ENCODE measurements around the gene SIX5.

The SIX5 gene

DNA sequence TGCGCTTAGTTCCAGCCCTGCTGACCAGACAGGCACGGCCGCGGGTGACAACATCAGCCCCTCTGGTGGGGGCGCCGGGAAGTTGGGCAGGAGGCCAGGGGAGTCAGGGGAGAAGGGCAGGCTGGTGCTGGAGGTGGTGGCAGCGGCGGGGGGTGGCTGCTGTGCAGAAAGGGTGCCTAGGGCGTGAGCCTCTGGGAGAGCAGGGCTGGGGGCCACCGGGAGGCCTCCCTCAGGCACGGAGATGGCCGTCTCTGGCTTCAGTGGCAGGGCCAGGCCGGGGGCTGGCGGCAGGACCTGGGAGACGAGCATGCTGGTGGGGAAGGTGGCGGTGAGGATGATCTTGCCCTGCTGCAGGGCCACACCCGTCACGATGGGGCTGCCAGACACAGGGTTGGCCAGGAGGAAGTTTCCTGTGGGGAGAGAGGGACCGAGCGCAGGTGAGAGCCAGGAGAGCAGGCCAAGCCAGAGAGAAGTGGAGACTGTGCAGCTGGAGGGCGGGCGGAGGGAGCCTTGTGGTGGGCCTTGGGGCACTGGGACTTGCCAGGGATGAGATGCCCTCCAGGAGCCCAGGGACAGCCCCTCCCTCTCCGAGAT lies 3.3 kb downstream of the SIX5 start:
- H3K4me1 ChIP-seq (ENCODE audit: control insufficient read depth, insufficient read depth, low read length): peaks cover 45% of the 10 kb centered on the region
- no peaks in the 10 kb centered on the region for H3K36me3 ChIP-seq (ENCODE audit: control insufficient read depth, insufficient read depth, low read length)
- H3K4me3 ChIP-seq (ENCODE audit: low read depth, low read length): no peak overlapping the region
- no peaks in the 10 kb centered on the region for H3K9me3 ChIP-seq (ENCODE audit: control insufficient read depth, insufficient read depth, low read depth, low read length)
- no peak overlapping the region for H3K27ac ChIP-seq (ENCODE audit: low read depth, low read length)
- no peaks in the 10 kb centered on the region for H3K27me3 ChIP-seq (ENCODE audit: control insufficient read depth, insufficient read depth, low read length)
- H3K9ac ChIP-seq (ENCODE audit: low read length): peak overlapping the region; percentile 14

GRCh38 chr19:45764945-45765701 lies 3.9 kb downstream of the SIX5 start:
- H3K4me1 ChIP-seq (ENCODE audit: control insufficient read depth, insufficient read depth, low read length): peaks cover 45% of the 10 kb centered on the region
- H3K27me3 ChIP-seq (ENCODE audit: control insufficient read depth, insufficient read depth, low read length): no peaks in the 10 kb centered on the region
- 0 out of 2 replicates have a peak overlapping the region, but pooled peaks have one; percentile 20 for H3K27ac ChIP-seq (ENCODE audit: low read depth, low read length)
- H3K9me3 ChIP-seq (ENCODE audit: control insufficient read depth, insufficient read depth, low read depth, low read length): no peaks in the 10 kb centered on the region
- H3K36me3 ChIP-seq (ENCODE audit: control insufficient read depth, insufficient read depth, low read length): no peaks in the 10 kb centered on the region
- H3K4me3 ChIP-seq (ENCODE audit: low read depth, low read length): 0 out of 2 replicates have a peak overlapping the region, but pooled peaks have one; percentile 11
- H3K9ac ChIP-seq (ENCODE audit: low read length): peak overlapping the region; percentile 14

GRCh38 chr19:45764475-45764874 lies 4.6 kb downstream of the SIX5 start:
- Histone ChIP-seq H3K36me3 (ENCODE audit: control insufficient read depth, insufficient read depth, low read length) (no peaks in the 10 kb centered on the region), H3K9ac (ENCODE audit: low read length) (no peak overlapping the region), H3K4me3 (ENCODE audit: low read depth, low read length) (no peak overlapping the region), H3K4me1 (ENCODE audit: control insufficient read depth, insufficient read depth, low read length) (peaks cover 45% of the 10 kb centered on the region), H3K27ac (ENCODE audit: low read depth, low read length) (no peak overlapping the region), H3K9me3 (ENCODE audit: control insufficient read depth, insufficient read depth, low read depth, low read length) (no peaks in the 10 kb centered on the region), H3K27me3 (ENCODE audit: control insufficient read depth, insufficient read depth, low read length) (no peaks in the 10 kb centered on the region)

- Histone ChIP-seq H3K36me3 (ENCODE audit: control insufficient read depth, insufficient read depth, low read length) (no peaks in the 10 kb centered on the region), H3K9ac (ENCODE audit: low read length) (no peak overlapping the region), H3K9me3 (ENCODE audit: control insufficient read depth, insufficient read depth, low read depth, low read length) (no peaks in the 10 kb centered on the region), H3K4me1 (ENCODE audit: control insufficient read depth, insufficient read depth, low read length) (peaks cover 45% of the 10 kb centered on the region), H3K27ac (ENCODE audit: low read depth, low read length) (no peak overlapping the region), H3K4me3 (ENCODE audit: low read depth, low read length) (no peak overlapping the region), H3K27me3 (ENCODE audit: control insufficient read depth, insufficient read depth, low read length) (no peaks in the 10 kb centered on the region; the same call in 1 of the 2 replicates)
Measured at GRCh38 chr19:45763691-45764294, 5.3 kb downstream of the SIX5 start.

GRCh38 chr19:45762870-45763631 lies 6.0 kb downstream of the SIX5 start:
- Histone ChIP-seq H3K4me3 (ENCODE audit: low read depth, low read length) (no peak overlapping the region), H3K27me3 (ENCODE audit: control insufficient read depth, insufficient read depth, low read length) (no peaks in the 10 kb centered on the region; the same call in 1 of the 2 replicates), H3K9me3 (ENCODE audit: control insufficient read depth, insufficient read depth, low read depth, low read length) (no peaks in the 10 kb centered on the region), H3K36me3 (ENCODE audit: control insufficient read depth, insufficient read depth, low read length) (no peaks in the 10 kb centered on the region), H3K4me1 (ENCODE audit: control insufficient read depth, insufficient read depth, low read length) (peaks cover 45% of the 10 kb centered on the region), H3K27ac (ENCODE audit: low read depth, low read length) (no peak overlapping the region), H3K9ac (ENCODE audit: low read length) (no peak overlapping the region)

GRCh38 chr19:45761714-45762113 lies 7.3 kb downstream of the SIX5 start:
- H3K4me3 ChIP-seq (ENCODE audit: low read depth, low read length): no peak overlapping the region

DNA sequence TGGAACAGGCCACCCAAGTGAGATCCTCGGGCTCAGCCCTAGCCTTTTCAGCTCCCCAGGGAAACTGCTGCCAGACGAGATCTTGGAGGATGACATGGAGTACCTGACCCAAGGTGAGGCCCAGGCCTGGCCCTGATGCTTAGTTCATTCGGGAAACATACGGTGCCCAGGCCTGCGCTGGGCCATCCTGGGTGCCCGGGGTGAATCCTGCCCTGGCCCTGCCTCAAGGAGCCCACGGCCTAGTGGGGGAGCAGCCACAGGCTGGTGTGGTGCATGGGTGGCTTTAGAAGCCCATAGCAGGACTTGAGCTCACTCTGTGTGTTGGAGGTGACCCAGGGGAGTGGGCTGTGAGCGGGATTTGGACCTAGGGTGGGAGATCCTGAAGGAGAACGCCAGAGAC lies 10.1 kb downstream of the SIX5 start:
- no peaks in the 10 kb centered on the region for H3K9me3 ChIP-seq (ENCODE audit: control insufficient read depth, insufficient read depth, low read depth, low read length)
- no peak overlapping the region for H3K4me3 ChIP-seq (ENCODE audit: low read depth, low read length)
- H3K36me3 ChIP-seq (ENCODE audit: control insufficient read depth, insufficient read depth, low read length): no peaks in the 10 kb centered on the region
- no peak overlapping the region for H3K9ac ChIP-seq (ENCODE audit: low read length)
- no peak overlapping the region for H3K27ac ChIP-seq (ENCODE audit: low read depth, low read length)
- peaks cover 12% of the 10 kb centered on the region for H3K4me1 ChIP-seq (ENCODE audit: control insufficient read depth, insufficient read depth, low read length)
- no peaks in the 10 kb centered on the region; the same call in 1 of the 2 replicates for H3K27me3 ChIP-seq (ENCODE audit: control insufficient read depth, insufficient read depth, low read length)

More at GRCh38 chr19:45761714-45762113, 7.3 kb downstream of the SIX5 start:
- Histone ChIP-seq H3K9me3 (ENCODE audit: control insufficient read depth, insufficient read depth, low read depth, low read length) (no peaks in the 10 kb centered on the region), H3K27me3 (ENCODE audit: control insufficient read depth, insufficient read depth, low read length) (no peaks in the 10 kb centered on the region; the same call in 1 of the 2 replicates), H3K4me1 (ENCODE audit: control insufficient read depth, insufficient read depth, low read length) (peaks cover 40% of the 10 kb centered on the region), H3K9ac (ENCODE audit: low read length) (no peak overlapping the region), H3K27ac (ENCODE audit: low read depth, low read length) (no peak overlapping the region), H3K36me3 (ENCODE audit: control insufficient read depth, insufficient read depth, low read length) (no peaks in the 10 kb centered on the region)

GRCh38 chr19:45757695-45758094 lies 11.4 kb downstream of the SIX5 start:
- Histone ChIP-seq H3K4me3 (ENCODE audit: low read depth, low read length) (no peak overlapping the region), H3K9ac (ENCODE audit: low read length) (no peak overlapping the region), H3K27ac (ENCODE audit: low read depth, low read length) (no peak overlapping the region), H3K4me1 (ENCODE audit: control insufficient read depth, insufficient read depth, low read length) (peaks cover 3% of the 10 kb centered on the region; the same call in 1 of the 2 replicates), H3K36me3 (ENCODE audit: control insufficient read depth, insufficient read depth, low read length) (no peaks in the 10 kb centered on the region), H3K9me3 (ENCODE audit: control insufficient read depth, insufficient read depth, low read depth, low read length) (no peaks in the 10 kb centered on the region), H3K27me3 (ENCODE audit: control insufficient read depth, insufficient read depth, low read length) (no peaks in the 10 kb centered on the region; the same call in 1 of the 2 replicates)

GRCh38 chr19:45754323-45754722 lies 14.7 kb downstream of the SIX5 start:
- H3K27ac ChIP-seq (ENCODE audit: low read depth, low read length): no peak overlapping the region
- H3K9me3 ChIP-seq (ENCODE audit: control insufficient read depth, insufficient read depth, low read depth, low read length): no peaks in the 10 kb centered on the region
- no peak overlapping the region for H3K9ac ChIP-seq (ENCODE audit: low read length)
- no peak overlapping the region for H3K4me3 ChIP-seq (ENCODE audit: low read depth, low read length)
- H3K36me3 ChIP-seq (ENCODE audit: control insufficient read depth, insufficient read depth, low read length): no peaks in the 10 kb centered on the region
- H3K27me3 ChIP-seq (ENCODE audit: control insufficient read depth, insufficient read depth, low read length): no peaks in the 10 kb centered on the region; the same call in 1 of the 2 replicates
- no peaks in the 10 kb centered on the region for H3K4me1 ChIP-seq (ENCODE audit: control insufficient read depth, insufficient read depth, low read length)

DNA sequence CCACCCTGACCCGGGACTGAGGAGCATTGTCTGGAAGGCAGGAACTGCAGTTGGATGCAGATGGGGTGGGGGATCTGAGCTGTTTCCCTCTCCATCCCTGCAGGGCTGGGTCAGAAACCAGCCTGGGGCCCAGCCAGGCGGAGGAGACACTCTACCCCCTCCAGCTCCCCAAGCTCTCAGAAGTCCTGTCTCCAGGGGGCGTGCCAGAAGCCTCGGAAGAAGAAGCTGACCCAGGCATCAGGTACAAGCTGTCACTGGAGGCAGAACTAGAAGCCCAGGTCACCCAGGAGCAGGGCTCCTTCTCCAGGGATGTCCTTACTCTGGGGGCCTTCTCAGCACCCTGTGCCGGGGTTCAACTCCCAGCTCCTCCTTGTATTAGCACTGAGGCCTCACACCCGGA lies 15.5 kb downstream of the SIX5 start:
- Histone ChIP-seq H3K9ac (ENCODE audit: low read length) (no peak overlapping the region), H3K27ac (ENCODE audit: low read depth, low read length) (no peak overlapping the region), H3K9me3 (ENCODE audit: control insufficient read depth, insufficient read depth, low read depth, low read length) (no peaks in the 10 kb centered on the region)

More for the DNA sequence above, 15.5 kb downstream of the SIX5 start:
- H3K36me3 ChIP-seq (ENCODE audit: control insufficient read depth, insufficient read depth, low read length): no peaks in the 10 kb centered on the region
- H3K4me3 ChIP-seq (ENCODE audit: low read depth, low read length): no peak overlapping the region
- H3K27me3 ChIP-seq (ENCODE audit: control insufficient read depth, insufficient read depth, low read length): no peaks in the 10 kb centered on the region
- no peaks in the 10 kb centered on the region for H3K4me1 ChIP-seq (ENCODE audit: control insufficient read depth, insufficient read depth, low read length)
